ENCODE measurements around the gene GRIA1.

GRCh38 chr5:153640293-153640692, 149.8 kb downstream of the GRIA1 start:
- TF ChIP-seq CTCF (conservative IDR thresholded peaks at IDR 0.05; ENCODE audit: low read length) (no peak), EZH2phosphoT487 (IDR thresholded peaks at IDR 0.05; ENCODE audit: borderline replicate concordance) (no peak)

Data from Loucy (cell line).